NCI-H2196 (cell line): Measurements from ENCODE around the gene EIF2A.
"Not testable (repeated sequence)": the region's sequence is repeated elsewhere in the genome, so short reads cannot be mapped to it uniquely, and the experiment has no call there.

Source experiments
- DNase-seq: peaks from one replicate; lab custom pipeline; 2025; ENCODE audit not compliant: unreplicated experiment; lab: John Stamatoyannopoulos, UW

Gene EIF2A

GRCh38 chr3:150600647-150601530, 54.3 kb downstream of the EIF2A start:
- not testable (repeated sequence) for DNase-seq

GRCh38 chr3:150602426-150603152, 56.0 kb downstream of the EIF2A start:
- no peak for DNase-seq

- peak; percentile 91 for DNase-seq
Measured at GRCh38 chr3:150603153-150603979, 56.8 kb downstream of the EIF2A start, which contains the start of gene SELENOT. TSS of gene SELENOT (plus strand) at chr3:150603321. CDS start at chr3:150603363, 42 bp downstream.

- DNase-seq, result no peak
Measured at GRCh38 chr3:150603980-150604319, 57.4 kb downstream of the EIF2A start.

- no peak for DNase-seq
Measured at GRCh38 chr3:150605998-150606641, 59.5 kb downstream of the EIF2A start.

GRCh38 chr3:150607267-150608065, 60.9 kb downstream of the EIF2A start:
- DNase-seq, result no peak

DNA sequence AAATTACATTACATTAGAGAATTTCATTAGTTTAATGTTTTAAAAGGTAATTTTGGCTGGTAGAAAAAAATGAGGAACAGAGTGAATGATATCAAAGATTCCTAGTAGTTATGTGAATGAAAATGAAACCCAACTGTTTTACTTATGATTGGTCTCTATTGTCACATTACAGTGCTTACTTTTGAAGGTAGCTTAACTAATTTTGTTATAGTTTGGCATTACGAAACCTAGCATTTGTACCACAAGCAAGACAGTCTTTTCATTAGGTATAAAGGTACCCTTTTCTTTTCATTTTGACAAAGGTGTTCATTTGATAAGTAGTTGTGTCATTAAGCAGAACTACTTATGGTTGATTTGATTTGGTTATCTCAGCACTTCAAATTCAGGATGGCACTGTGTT, 63.4 kb downstream of the EIF2A start:
- no peak for DNase-seq

GRCh38 chr3:150610785-150611184, 64.2 kb downstream of the EIF2A start:
- no peak for DNase-seq

DNA sequence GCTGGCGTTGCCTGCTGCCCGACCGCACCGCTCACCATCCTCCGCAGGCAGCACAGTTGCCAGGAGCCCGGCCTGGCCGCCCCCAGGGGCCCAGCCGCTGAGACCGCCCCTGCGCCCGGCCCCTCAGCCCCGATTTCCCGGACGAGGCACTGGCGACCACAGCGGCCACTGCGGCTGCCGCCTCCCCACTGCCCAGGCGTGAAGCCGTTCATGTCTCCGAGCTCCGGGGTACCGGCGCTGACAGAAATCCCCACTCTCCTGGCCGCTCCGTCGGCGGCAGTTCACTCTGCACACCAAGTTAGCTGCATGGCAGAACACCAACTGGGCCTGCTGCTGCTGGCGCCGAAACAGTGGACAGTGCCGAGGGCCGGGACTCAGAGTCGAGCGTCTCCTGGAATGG, 65.1 kb downstream of the EIF2A start:
- no peak for DNase-seq

GRCh38 chr3:150612494-150612893, 65.9 kb downstream of the EIF2A start:
- DNase-seq, result no peak

GRCh38 chr3:150613034-150613433, 66.4 kb downstream of the EIF2A start:
- DNase-seq, result no peak

DNA sequence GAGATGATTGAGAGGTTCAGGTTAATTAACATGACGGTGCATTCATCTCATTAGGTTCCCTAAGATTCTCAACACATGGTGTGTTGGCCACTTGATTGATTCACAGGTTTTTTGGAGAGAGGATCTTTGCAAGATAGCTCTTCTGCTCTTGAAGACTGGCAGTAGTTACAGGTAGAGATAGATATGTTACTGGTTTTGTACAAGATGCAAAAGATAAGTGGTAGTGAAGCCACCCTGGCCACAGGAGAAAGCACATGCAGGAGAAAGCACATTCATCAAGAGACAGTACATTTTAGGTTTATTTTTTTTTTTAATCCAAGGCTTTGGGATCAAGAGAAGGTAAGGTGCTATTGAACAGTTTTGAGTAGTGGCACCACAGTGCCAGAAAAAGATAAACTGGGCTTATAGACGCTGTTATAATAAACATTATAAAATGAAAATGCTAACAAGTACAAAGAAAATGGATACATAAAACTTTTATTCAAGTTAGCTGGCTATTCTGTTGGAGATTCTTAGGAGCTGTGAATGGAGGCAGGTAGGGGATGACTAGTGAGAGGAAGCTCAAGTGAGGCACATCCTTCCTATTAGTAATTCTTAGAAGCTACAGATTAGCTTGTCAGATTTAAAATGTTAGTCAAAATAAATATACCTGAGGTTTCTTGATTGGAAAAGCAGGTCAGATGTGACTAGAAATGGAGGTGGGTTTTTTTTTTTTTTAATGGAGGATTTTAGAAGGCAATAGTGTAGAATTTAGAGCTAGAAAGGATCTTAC, 67.3 kb downstream of the EIF2A start:
- DNase-seq, result no peak

DNA sequence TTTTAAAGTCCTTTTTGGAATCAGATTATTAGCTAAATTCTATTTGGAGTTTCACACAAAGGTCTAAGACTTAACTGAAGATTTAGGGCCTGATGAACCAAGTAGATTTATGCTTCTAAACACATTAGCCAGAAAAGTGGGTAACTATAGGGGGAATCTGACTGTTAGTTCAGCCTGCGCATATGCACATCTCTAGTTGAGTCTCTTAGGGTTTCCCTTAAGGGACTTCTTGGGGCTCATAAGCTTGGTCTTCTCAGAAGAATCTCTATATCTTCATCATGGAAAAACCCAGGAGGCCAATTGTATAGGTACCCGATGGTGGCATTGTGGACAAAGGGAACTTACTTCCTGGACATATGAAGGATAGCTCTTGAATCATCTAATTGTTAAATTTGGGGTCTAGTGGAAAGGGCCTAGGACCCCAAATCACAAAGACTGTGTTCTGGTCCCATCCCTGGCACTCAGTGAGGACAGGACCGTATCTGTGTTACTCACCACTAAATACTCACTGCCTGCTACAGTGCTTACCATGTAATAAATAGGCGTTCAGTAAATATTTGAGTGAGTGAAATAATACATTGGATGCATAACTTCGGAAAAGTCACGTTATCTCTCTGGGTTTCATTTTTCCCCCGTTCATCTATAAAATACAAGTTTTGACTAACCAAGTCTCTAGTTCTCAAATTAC, 73.6 kb downstream of the EIF2A start:
- no peak for DNase-seq

DNA sequence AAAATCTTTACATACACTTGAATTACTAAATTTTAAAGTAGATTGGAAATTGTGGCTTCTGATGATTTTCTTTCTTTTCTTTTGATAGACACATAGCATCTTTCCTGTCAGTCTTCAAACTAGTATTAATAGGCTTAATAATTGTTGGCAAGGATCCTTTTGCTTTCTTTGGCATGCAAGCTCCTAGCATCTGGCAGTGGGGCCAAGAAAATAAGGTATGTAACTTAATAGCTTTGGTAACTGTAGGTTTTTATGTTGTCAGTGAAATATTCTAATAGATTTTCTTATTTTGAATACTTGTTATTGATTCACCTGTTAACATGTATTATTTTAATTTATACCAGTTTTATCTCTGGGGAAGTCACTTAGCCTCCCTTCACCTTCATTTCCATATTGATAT, 76.4 kb downstream of the EIF2A start:
- DNase-seq, result not testable (repeated sequence)

DNA sequence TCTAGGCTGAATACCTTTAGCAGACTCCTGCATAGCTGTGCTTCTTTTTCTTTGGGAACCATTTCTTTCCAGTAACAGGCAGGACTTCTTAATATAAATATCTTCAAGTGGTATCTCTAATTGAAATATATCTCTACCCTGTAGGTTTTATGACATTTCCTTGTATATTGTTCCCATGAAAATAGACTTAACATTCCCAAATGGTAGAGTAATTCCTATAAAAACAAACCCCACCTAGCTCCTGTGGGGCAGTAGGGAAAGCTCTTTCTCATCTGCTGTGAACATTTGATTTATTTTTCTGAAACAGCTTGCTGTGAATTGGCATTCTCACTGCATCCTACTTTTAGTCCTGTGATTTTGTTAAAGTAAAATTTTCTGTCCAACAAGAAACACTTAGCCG, 77.4 kb downstream of the EIF2A start:
- no peak for DNase-seq

DNA sequence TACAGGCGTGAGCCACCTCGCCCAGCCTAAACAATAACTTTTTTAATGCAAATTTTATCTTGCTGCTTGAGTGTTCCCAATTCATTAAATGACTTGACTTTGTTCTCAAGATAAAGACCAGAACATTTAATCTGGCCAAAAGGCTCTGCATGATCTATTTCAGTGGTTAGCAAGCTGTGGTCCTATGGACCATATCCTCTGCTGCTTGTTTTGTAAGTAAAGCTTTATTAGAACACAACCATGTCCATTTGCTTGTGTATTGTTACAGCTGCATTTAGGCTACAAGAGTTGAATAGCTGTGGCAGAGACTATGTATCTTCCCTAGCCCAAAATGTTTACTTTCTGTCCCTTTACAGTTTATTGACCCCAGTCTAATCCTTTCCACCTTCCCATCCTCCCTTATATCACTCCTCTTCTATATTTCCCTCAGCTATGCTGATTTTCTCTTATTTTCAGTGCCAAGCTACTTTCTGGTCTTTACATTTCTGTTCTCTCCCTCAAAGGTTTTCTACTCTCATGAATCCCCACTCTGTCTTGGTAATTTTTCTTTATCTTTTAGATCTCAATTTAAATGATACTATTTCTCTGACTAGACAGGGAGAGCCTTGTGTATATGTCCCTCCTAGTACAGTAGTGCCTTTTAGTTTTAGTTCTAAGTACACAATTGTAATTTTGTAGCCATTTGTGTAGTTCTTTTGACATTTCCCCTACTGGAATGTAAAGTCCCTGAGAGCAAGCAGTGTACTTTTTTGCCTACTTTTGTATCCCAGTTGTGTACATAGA, 79.8 kb downstream of the EIF2A start:
- no peak for DNase-seq

DNA sequence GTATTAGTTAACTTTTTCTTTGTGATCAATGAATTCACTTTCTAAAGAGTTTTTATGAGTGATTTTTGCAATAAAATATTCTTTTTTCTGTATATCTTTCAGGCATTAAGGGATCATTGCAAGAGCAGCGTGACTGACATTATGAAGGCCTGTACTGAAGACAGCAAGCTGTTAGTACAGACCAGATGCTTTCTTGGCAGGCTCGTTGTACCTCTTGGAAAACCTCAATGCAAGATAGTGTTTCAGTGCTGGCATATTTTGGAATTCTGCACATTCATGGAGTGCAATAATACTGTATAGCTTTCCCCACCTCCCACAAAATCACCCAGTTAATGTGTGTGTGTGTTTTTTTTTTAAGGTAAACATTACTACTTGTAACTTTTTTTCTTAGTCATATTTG, 81.0 kb downstream of the EIF2A start:
- DNase-seq, result no peak
